Left lung (tissue), 10 donors: Measurements from ENCODE around the gene CPNE4. TPM values are rescaled to one million over a fixed set of nuclear protein-coding genes. Genes with fewer than 3 reads are reported as not detected.

Experiments
- ATAC-seq: fragments of 200-7000 bp; cut with Tn5 transposase; one replicate; pipeline ENCODE4 v1.9.1; 2020; ENCODE audit warnings: moderate library complexity
- DNase-seq, 4 donors: peaks; one replicate each; pipeline ENCODE4 v3.0.0-alpha.2; 2013 to 2020
- H3K27ac ChIP-seq, 2 donors: fragments of 200-600 bp; sonication (generic) in 1 of 2; one replicate each; pipeline versions ENCODE4 v1.5.0 to v1.8.0; 2020 to 2021
- H3K27me3 ChIP-seq, 2 donors: fragments of 200-600 bp; sonication (generic) in 1 of 2; one replicate each; pipeline versions ENCODE4 v1.5.0 to v1.8.0; 2020 to 2021
- H3K36me3 ChIP-seq, 2 donors: fragments of 200-600 bp; sonication (generic) in 1 of 2; one replicate each; pipeline versions ENCODE4 v1.5.0 to v1.8.0; 2020 to 2021
- H3K4me1 ChIP-seq, 2 donors: fragments of 200-600 bp; one replicate each; pipeline ENCODE4 v1.8.0; 2021
- H3K4me3 ChIP-seq, 2 donors: fragments of 200-600 bp; sonication (generic) in 1 of 2; one replicate each; pipeline versions ENCODE4 v1.5.0 to v1.8.0; 2020 to 2021; ENCODE audit warnings: mild to moderate bottlenecking in 1 of 2
- H3K9me3 ChIP-seq, 2 donors: fragments of 200-600 bp; sonication (generic) in 1 of 2; one replicate each; pipeline versions ENCODE4 v1.5.0 to v1.8.0; 2020 to 2021
- CTCF ChIP-seq, 2 donors: fragments of 200-600 bp; sonication (generic) in 1 of 2; IDR thresholded peaks; one replicate each; pipeline versions ENCODE4 v1.5.0 to v1.8.0; 2021; ENCODE audit warnings: antibody characterized with exemption in 2 of 2
- intact Hi-C, 2 donors: fragments of 100-400 bp; cut with DNase I; formaldehyde crosslinking; loops; one replicate each; pipeline versions ENCODE4 v1.11.2 to v1.14.2; 2022
- polyA plus RNA-seq, 6 donors: library from polyadenylated mRNA; unstranded; fragments of 120-200 nt; gene quantifications; one replicate each; pipeline ENCODE4 v1.2.1, GENCODE V29; 2013; ENCODE audit not compliant: insufficient read length in 6 of 6
- total RNA-seq, 2 donors: library from RNA; stranded (reverse); fragmentation: NEBNext Ultra II Directional; extraction: Animal tissue kit (Norgen Biotek cat#: 25700); gene quantifications; one replicate each; pipeline ENCODE4 v1.2.1, GENCODE V29; 2021
- donor health status: DM: no; HTN: yes; CAD: no.
- donor health status: DM: no; HTN: no; CAD: no.

Gene CPNE4
- total and polyA plus RNA-seq, 8 donors: 0.24 to 2.1 (median 0.85) TPM

GRCh38 chr3:131730581-131730980, 304.2 kb downstream of the CPNE4 start:
- no peak overlapping the region for H3K27ac ChIP-seq
- DNase-seq: no peak
- TF ChIP-seq CTCF (IDR thresholded peaks at IDR 0.05): no peak
- no peaks in the 10 kb centered on the region for H3K4me1 ChIP-seq
- H3K9me3 ChIP-seq: no peaks in the 10 kb centered on the region
- intact Hi-C loops: no loop called here
- ATAC-seq: no peak
- H3K36me3 ChIP-seq: no peaks in the 10 kb centered on the region
- no peaks in the 10 kb centered on the region for H3K27me3 ChIP-seq
- no peak overlapping the region for H3K4me3 ChIP-seq

- no peak overlapping the region for H3K4me3 ChIP-seq
- TF ChIP-seq CTCF (IDR thresholded peaks at IDR 0.05): no peak
- no peaks in the 10 kb centered on the region for H3K9me3 ChIP-seq
- H3K27ac ChIP-seq: no peak overlapping the region
- intact Hi-C loops: no loop called here
- no peak for DNase-seq
- H3K4me1 ChIP-seq: no peaks in the 10 kb centered on the region
- H3K27me3 ChIP-seq: no peaks in the 10 kb centered on the region
- no peak for ATAC-seq
- no peaks in the 10 kb centered on the region for H3K36me3 ChIP-seq
Measured at GRCh38 chr3:131729643-131730017, 305.2 kb downstream of the CPNE4 start.

- no peak for ATAC-seq
- Histone ChIP-seq H3K4me3 (no peak overlapping the region), H3K27ac (no peak overlapping the region), H3K36me3 (no peaks in the 10 kb centered on the region), H3K4me1 (no peaks in the 10 kb centered on the region), H3K9me3 (no peaks in the 10 kb centered on the region), H3K27me3 (no peaks in the 10 kb centered on the region)
- DNase-seq: no peak
- intact Hi-C loops: no loop called here
- no peak for TF ChIP-seq CTCF (IDR thresholded peaks at IDR 0.05)
Measured at GRCh38 chr3:131728898-131729642, 305.7 kb downstream of the CPNE4 start.

DNA sequence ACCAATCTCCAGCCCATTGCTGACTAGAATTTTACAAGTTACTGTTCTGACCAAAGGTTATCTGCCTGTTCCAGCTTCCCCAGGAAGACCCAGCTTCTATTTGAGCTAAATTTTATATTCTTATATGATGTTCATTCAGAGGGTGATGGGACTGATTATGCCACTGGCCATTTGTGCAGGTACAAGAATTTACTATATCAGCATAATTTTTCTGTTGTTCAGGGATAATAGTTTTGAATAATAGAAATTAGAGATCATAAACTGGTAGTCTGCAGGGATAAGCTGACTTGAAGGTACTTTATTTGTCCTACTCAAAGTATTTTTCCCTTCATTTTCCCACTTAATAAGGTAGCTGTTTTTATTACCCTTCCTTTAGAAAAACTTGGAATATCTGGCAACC, 309.4 kb downstream of the CPNE4 start:
- no peak for TF ChIP-seq CTCF (IDR thresholded peaks at IDR 0.05)
- Histone ChIP-seq H3K36me3 (no peaks in the 10 kb centered on the region), H3K4me1 (no peaks in the 10 kb centered on the region), H3K4me3 (no peak overlapping the region), H3K9me3 (no peaks in the 10 kb centered on the region), H3K27me3 (no peaks in the 10 kb centered on the region), H3K27ac (no peak overlapping the region)
- intact Hi-C loops: no loop called here
- DNase-seq: no peak
- ATAC-seq: no peak

DNA sequence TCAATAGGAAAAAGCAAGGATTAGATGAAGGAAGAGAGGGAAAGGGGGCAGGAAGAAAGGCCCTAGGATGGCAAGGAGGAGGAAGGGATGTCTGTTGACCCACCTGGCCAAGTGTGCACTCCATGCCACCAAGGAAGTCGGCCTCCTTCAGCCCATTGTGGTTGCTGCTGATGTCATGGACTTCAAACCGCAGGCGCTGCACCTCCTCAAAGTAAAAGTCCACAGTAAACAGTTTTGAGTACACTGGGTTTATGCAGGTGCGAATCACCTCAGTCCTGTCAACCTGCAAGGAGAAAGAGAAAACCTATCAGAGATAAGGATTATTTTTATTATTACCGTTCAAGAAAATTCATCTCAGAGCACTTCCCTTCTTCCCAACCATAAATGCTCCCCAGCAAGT, 311.5 kb downstream of the CPNE4 start:
- ATAC-seq: no peak
- no peaks in the 10 kb centered on the region for H3K36me3 ChIP-seq
- H3K27ac ChIP-seq: no peak overlapping the region
- H3K4me3 ChIP-seq: no peak overlapping the region
- intact Hi-C loops: no loop called here
- H3K4me1 ChIP-seq: no peaks in the 10 kb centered on the region
- no peaks in the 10 kb centered on the region for H3K9me3 ChIP-seq
- DNase-seq: no peak
- TF ChIP-seq CTCF (IDR thresholded peaks at IDR 0.05): no peak
- no peaks in the 10 kb centered on the region for H3K27me3 ChIP-seq
